ENCODE data around the gene LEMD2. TPM values are rescaled to one million over a fixed set of nuclear protein-coding genes. Genes with fewer than 3 reads are reported as not detected.

LEMD2 gene
- polyA plus RNA-seq, 2 of the 4 experiments (the other 2 are of a cell fraction): 43.2 to 48.8 TPM

DNA sequence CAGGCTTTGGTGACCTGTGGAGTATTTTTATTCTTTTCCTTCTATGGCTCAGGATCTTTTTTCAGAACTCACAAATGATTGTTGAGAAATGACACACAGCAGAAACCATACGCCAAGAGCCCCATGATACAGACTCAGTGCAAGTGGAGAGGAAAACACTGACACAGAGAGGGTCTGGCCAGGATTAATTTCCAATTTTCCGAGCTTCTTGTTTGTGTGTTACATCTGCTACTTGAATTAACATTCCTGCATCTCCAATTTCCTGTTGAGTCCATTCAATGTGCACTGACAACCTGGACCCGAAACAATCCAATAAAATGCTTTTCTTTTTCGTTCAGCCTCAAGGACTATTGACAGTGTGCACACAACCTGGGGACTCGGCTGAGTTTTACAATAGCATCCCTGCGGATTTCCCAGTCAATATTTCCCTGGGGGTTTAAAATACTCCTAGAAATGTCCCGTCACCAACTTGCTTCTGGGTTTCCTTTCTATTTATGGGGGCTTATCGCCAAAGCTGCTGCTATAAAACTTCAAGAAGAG, 19.8 kb upstream of the LEMD2 start:
- TF ChIP-seq, protein P1, sequence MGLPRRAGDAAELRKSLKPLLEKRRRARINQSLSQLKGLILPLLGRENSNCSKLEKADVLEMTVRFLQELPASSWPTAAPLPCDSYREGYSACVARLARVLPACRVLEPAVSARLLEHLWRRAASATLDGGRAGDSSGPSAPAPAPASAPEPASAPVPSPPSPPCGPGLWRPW (IDR thresholded peaks at IDR 0.05): no peak
- no peak for TF ChIP-seq E2F6 (IDR thresholded peaks at IDR 0.05; ENCODE audit: borderline replicate concordance, low read depth)
- no peak for TF ChIP-seq MYC (IDR thresholded peaks at IDR 0.05; ENCODE audit: borderline replicate concordance, low read length)
- TF ChIP-seq NR3C1 (IDR thresholded peaks at IDR 0.05): no peak
- TF ChIP-seq HOXA7 (CRISPR knock-in tag; IDR thresholded peaks at IDR 0.05): no peak
- TF ChIP-seq CEBPB (IDR thresholded peaks at IDR 0.05): no peak
- TF ChIP-seq CTCF (IDR thresholded peaks at IDR 0.05): no peak
- no peak for TF ChIP-seq ZC3H11A (IDR thresholded peaks at IDR 0.05)
- no peak for TF ChIP-seq MAFK (IDR thresholded peaks at IDR 0.05; ENCODE audit: partially characterized antibody)
- TF ChIP-seq, protein P2, sequence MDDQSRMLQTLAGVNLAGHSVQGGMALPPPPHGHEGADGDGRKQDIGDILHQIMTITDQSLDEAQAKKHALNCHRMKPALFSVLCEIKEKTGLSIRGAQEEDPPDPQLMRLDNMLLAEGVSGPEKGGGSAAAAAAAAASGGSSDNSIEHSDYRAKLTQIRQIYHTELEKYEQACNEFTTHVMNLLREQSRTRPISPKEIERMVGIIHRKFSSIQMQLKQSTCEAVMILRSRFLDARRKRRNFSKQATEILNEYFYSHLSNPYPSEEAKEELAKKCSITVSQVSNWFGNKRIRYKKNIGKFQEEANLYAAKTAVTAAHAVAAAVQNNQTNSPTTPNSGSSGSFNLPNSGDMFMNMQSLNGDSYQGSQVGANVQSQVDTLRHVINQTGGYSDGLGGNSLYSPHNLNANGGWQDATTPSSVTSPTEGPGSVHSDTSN (IDR thresholded peaks at IDR 0.05): no peak
- no peak for TF ChIP-seq SREBF2 (IDR thresholded peaks at IDR 0.05)
- Histone ChIP-seq H3K4me2 (no peak overlapping the region), H3K27ac (no peak overlapping the region), H3K4me3 (no peak overlapping the region), H3K9me3 (no peaks in the 10 kb centered on the region), H3K4me1 (no peaks in the 10 kb centered on the region)
- FAIRE-seq (no peak), ATAC-seq (no peak), DNase-seq (ENCODE audit: low read depth in 1 of 2, low spot score in 1 of 2) (no peak)
- ChIA-PET POLR2A (no interaction called here), CTCF (interaction anchor here (0.6 to 1.4 kb wide), 2 partner anchors 10 to 36 kb away, joined by 3 read pairs; no protein-coding TSS in a partner anchor)
- WGBS (ENCODE audit: missing lambda C conversion rate): 27% methylated on average over 8 of the region's 8 CpGs

GRCh38 chr6:33807606-33808005, 18.7 kb upstream of the LEMD2 start:
- 47% methylated on average over 6 of the region's 6 CpGs for whole genome bisulfite sequencing (ENCODE audit: missing lambda C conversion rate)
- POLR2A ChIA-PET: no interaction called here
- no peak for DNase-seq (ENCODE audit: low read depth in 1 of 2, low spot score in 1 of 2)
- Histone ChIP-seq H3K4me1 (no peaks in the 10 kb centered on the region), H3K9me3 (no peaks in the 10 kb centered on the region), H3K4me2 (no peak overlapping the region), H3K4me3 (no peak overlapping the region), H3K27ac (no peak overlapping the region)
- ATAC-seq: no peak
- FAIRE-seq: no peak
- TF ChIP-seq SREBF2 (IDR thresholded peaks at IDR 0.05): no peak
- no peak for TF ChIP-seq FOSL2 (IDR thresholded peaks at IDR 0.05)
- TF ChIP-seq FOSL2 (CRISPR knock-in tag; IDR thresholded peaks at IDR 0.05): no peak
- TF ChIP-seq FOXS1 (CRISPR knock-in tag; IDR thresholded peaks at IDR 0.05): no peak
- CTCF ChIA-PET: no interaction called here

DNA sequence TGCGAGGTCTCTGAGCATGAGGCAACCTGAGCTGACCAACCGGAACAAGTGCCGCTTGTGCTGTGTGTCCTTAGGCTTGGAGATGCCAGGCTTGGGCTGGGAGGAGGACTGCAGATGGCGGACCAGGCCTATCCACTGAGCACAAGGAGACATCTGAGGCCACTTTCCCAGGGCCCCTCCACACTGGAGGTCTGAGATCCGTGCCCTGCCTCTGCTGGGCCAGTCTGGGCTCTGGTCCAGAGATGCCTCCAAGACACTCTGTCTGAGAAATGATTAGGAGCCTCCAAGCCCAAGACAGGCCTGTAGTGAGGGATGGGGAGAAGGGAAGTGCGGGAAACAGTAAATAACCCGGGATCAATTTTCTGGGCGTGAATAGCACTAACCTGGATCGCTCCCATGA, 17.9 kb upstream of the LEMD2 start:
- TF ChIP-seq POLR2A (IDR thresholded peaks at IDR 0.05; ENCODE audit: low read length) (no peak), CTCF (IDR thresholded peaks at IDR 0.05) (no peak), CBX2 (IDR thresholded peaks at IDR 0.05; ENCODE audit: borderline replicate concordance, low read depth) (no peak), USF2 (IDR thresholded peaks at IDR 0.05) (no peak), SMC3 (IDR thresholded peaks at IDR 0.05) (no peak), SREBF2 (IDR thresholded peaks at IDR 0.05) (no peak), JUNB (IDR thresholded peaks at IDR 0.05) (no peak), CBX8 (IDR thresholded peaks at IDR 0.05) (no peak), EP300 (IDR thresholded peaks at IDR 0.05) (no peak), ZC3H11A (IDR thresholded peaks at IDR 0.05) (no peak), NPAS2 (CRISPR knock-in tag; IDR thresholded peaks at IDR 0.05; ENCODE audit: borderline replicate concordance) (no peak), CHD4 (IDR thresholded peaks at IDR 0.05; ENCODE audit: borderline replicate concordance) (no peak), MAFK (IDR thresholded peaks at IDR 0.05; ENCODE audit: partially characterized antibody) (no peak), BCL3 (IDR thresholded peaks at IDR 0.05) (no peak)
- TF ChIP-seq, protein P2 (IDR thresholded peaks at IDR 0.05): no peak
- 25% methylated on average over 4 of the region's 9 CpGs for WGBS (ENCODE audit: missing lambda C conversion rate)
- no peak overlapping the region for H3K4me3 ChIP-seq
- no peak overlapping the region for H3K27ac ChIP-seq
- no peak overlapping the region for H3K4me2 ChIP-seq
- DNase-seq (ENCODE audit: low read depth in 1 of 2, low spot score in 1 of 2) (no peak), FAIRE-seq (no peak), ATAC-seq (no peak)
- H3K9me3 ChIP-seq: no peaks in the 10 kb centered on the region
- ChIA-PET CTCF (interaction anchor here (1.2 kb wide), 1 partner anchor 18 kb away, joined by 3 read pairs; the partner anchor contains the start of gene LEMD2), POLR2A (no interaction called here)
- H3K4me1 ChIP-seq: no peaks in the 10 kb centered on the region

All from A549 (cell line).